ENCODE results near the gene LRPAP1.

Gene LRPAP1

DNA sequence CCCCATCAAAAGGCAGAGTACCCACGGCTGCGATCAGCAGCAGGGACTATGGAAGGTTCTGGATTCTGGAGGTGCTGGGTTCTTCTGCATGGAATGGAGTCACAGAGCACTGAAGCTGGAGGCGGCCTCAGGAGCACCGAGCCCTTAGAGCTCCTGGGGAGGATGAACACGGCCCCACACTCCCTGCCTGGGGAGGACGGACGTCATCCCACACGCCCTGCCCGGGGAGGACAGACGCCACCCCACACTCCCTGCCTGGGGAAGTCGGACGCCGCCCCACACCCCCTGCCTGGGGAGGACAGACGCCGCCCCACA lies 9.9 kb downstream of the LRPAP1 start:
- no peak for DNase-seq (ENCODE audit: low read depth)
- H3K4me3 ChIP-seq (ENCODE audit: low read depth, low read length): no peak overlapping the region
- TF ChIP-seq MAX (IDR thresholded peaks at IDR 0.05; ENCODE audit: low read depth, low read length): no peak

DNA sequence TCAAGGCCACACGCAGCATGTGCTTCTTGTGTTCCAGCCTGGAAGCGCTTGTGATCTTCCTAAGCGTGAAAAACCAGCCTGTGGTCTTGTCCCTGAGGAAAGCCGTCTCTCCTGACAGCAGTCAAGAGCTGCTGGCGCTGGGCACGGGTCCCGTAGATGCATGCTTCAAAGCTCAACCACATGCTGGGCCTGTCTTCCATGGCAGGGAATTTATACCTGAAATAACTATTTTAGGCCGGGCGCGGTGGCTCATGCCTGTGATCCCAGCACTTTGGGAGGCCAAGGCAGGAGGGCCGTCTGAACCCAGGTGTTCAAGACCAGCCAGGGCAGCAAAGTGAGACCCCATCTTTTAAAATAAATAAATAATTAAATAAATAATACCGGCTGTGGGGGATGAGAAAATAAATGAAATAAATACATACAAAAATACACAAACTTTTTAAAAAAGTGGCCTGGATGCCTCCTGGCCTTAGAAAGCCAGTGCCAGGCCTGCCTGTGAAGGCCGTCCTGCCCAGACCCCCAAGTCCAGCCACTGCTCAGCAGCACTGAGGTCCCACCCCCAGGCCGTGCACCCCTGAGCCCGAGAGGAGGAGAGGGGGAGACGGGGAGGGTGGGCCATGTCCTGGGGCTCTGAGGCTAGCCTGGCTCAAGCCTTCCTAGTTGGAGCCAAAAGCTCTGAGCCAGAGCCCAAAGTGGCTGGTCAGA lies 10.4 kb downstream of the LRPAP1 start:
- no peak overlapping the region for H3K4me3 ChIP-seq (ENCODE audit: low read depth, low read length)
- DNase-seq (ENCODE audit: low read depth): no peak
- no peak for TF ChIP-seq MYC (IDR thresholded peaks at IDR 0.05; ENCODE audit: low read depth, low read length)
- no peak for TF ChIP-seq MAX (IDR thresholded peaks at IDR 0.05; ENCODE audit: low read depth, low read length)
- no peak for TF ChIP-seq POLR2A (IDR thresholded peaks at IDR 0.05; ENCODE audit: extremely low read depth, insufficient read length)
- no peak for TF ChIP-seq CTCF (IDR thresholded peaks at IDR 0.05; ENCODE audit: low read depth, low read length)

- H3K4me3 ChIP-seq (ENCODE audit: low read depth, low read length): no peak overlapping the region
- TF ChIP-seq POLR2A (IDR thresholded peaks at IDR 0.05; ENCODE audit: extremely low read depth, insufficient read length) (no peak), CTCF (IDR thresholded peaks at IDR 0.05; ENCODE audit: low read depth, low read length) (no peak), MYC (IDR thresholded peaks at IDR 0.05; ENCODE audit: low read depth, low read length) (no peak), MAX (IDR thresholded peaks at IDR 0.05; ENCODE audit: low read depth, low read length) (no peak)
Measured at GRCh38 chr4:3520796-3521600, 11.2 kb downstream of the LRPAP1 start.

GRCh38 chr4:3520276-3520675 lies 11.9 kb downstream of the LRPAP1 start:
- DNase-seq (ENCODE audit: low read depth): no peak
- TF ChIP-seq CTCF (IDR thresholded peaks at IDR 0.05; ENCODE audit: low read depth, low read length) (no peak), POLR2A (IDR thresholded peaks at IDR 0.05; ENCODE audit: extremely low read depth, insufficient read length) (no peak), MAX (IDR thresholded peaks at IDR 0.05; ENCODE audit: low read depth, low read length) (no peak), MYC (IDR thresholded peaks at IDR 0.05; ENCODE audit: low read depth, low read length) (no peak)
- H3K4me3 ChIP-seq (ENCODE audit: low read depth, low read length): no peak overlapping the region

More at GRCh38 chr4:3520796-3521600, 11.2 kb downstream of the LRPAP1 start:
- no peak for DNase-seq (ENCODE audit: low read depth)

- TF ChIP-seq POLR2A (IDR thresholded peaks at IDR 0.05; ENCODE audit: extremely low read depth, insufficient read length): no peak
- no peak for TF ChIP-seq MAX (IDR thresholded peaks at IDR 0.05; ENCODE audit: low read depth, low read length)
- TF ChIP-seq MYC (IDR thresholded peaks at IDR 0.05; ENCODE audit: low read depth, low read length): no peak
- TF ChIP-seq CTCF (IDR thresholded peaks at IDR 0.05; ENCODE audit: low read depth, low read length): no peak
- no peak for DNase-seq (ENCODE audit: low read depth)
- H3K4me3 ChIP-seq (ENCODE audit: low read depth, low read length): no peak overlapping the region
Measured at GRCh38 chr4:3519468-3520264, 12.6 kb downstream of the LRPAP1 start.

Data from NB4 (cell line).